Breast epithelium (tissue), 4 donors: ENCODE results near the gene SYNRG. TPM values are rescaled to one million over a fixed set of nuclear protein-coding genes. Genes with fewer than 3 reads are reported as not detected.

Experiments used
- DNase-seq, 2 donors: peaks; one replicate each; pipeline ENCODE4 v3.0.0-alpha.2; 2019; ENCODE audit warnings: low spot score in 2 of 2
- H3K27ac ChIP-seq, 2 donors: fragments of 200-600 bp; sonication (generic) in 1 of 2; one replicate each; pipeline ENCODE4 v1.5.1; 2016 to 2019; ENCODE audit warnings: mild to moderate bottlenecking in 1 of 2
- H3K27me3 ChIP-seq, 2 donors: fragments of 200-600 bp; sonication (generic) in 1 of 2; one replicate each; pipeline versions ENCODE4 v1.5.1 to v1.6.0; 2017 to 2019; ENCODE audit warnings: control low read depth in 1 of 2, mild to moderate bottlenecking in 1 of 2
- H3K36me3 ChIP-seq: fragments of 200-600 bp; one replicate; pipeline ENCODE4 v1.5.1; 2019
- H3K4me1 ChIP-seq, 2 donors: fragments of 200-600 bp; sonication (generic); one replicate each; pipeline ENCODE4 v1.5.1; 2016 to 2019; ENCODE audit warnings: control low read depth in 1 of 2
- H3K4me3 ChIP-seq, 3 donors: fragments of 200-600 bp; sonication (generic); 1 replicate in 2 of 3; 2 replicates in 1 of 3; pipeline ENCODE4 v1.5.1; 2016 to 2019; ENCODE audit warnings: mild to moderate bottlenecking in 3 of 3, moderate library complexity in 2 of 3
- H3K9me3 ChIP-seq, 2 donors: fragments of 200-600 bp; sonication (generic) in 1 of 2; one replicate each; pipeline ENCODE4 v1.5.1; 2016 to 2019; ENCODE audit warnings: control low read depth in 1 of 2
- CTCF ChIP-seq, 3 donors: fragments of 450-650 bp; IDR thresholded peaks; one replicate each; pipeline ENCODE4 v1.5.1; 2016 to 2017; ENCODE audit warnings: antibody characterized with exemption in 3 of 3, mild to moderate bottlenecking in 3 of 3, moderate library complexity in 3 of 3
- POLR2A ChIP-seq: fragments of 450-650 bp; IDR thresholded peaks from one replicate; pipeline ENCODE4 v1.6.1; 2016; ENCODE audit warnings: antibody characterized with exemption, mild to moderate bottlenecking, moderate library complexity
- POLR2AphosphoS5 ChIP-seq, 3 donors: sonication (generic); formaldehyde crosslinking; IDR thresholded peaks; one replicate each; pipeline ENCODE4 v1.6.1; 2017; ENCODE audit warnings: antibody characterized with exemption in 3 of 3
- intact Hi-C: fragments of 100-400 bp; cut with DNase I; formaldehyde crosslinking; loops from one replicate; pipeline ENCODE4 v1.15.1; 2023; ENCODE audit warnings: low total_unique reads
- total RNA-seq, 3 donors: library from RNA; depleted of rRNA; stranded (reverse); fragments of >200 nt; gene quantifications; one replicate each; pipeline ENCODE4 v1.1.0, GENCODE V29; 2016

Gene SYNRG
- total RNA-seq, 3 donors from 2014 or later, result 20.2 to 38.2 (median 34.4) TPM

- H3K4me3 ChIP-seq, result no peak overlapping the region
- intact Hi-C loops, result no loop called here
- H3K9me3 ChIP-seq, result no peaks in the 10 kb centered on the region
- no peak for DNase-seq
- H3K27me3 ChIP-seq, result no peaks in the 10 kb centered on the region
- no peak overlapping the region for H3K27ac ChIP-seq
- H3K4me1 ChIP-seq, result no peaks in the 10 kb centered on the region
- TF ChIP-seq POLR2A (no peak), POLR2AphosphoS5 (IDR thresholded peaks at IDR 0.05) (no peak), CTCF (IDR thresholded peaks at IDR 0.05) (no peak)
- peaks cover 8% of the 10 kb centered on the region for H3K36me3 ChIP-seq
Observed at GRCh38 chr17:37555386-37555785, 53.8 kb downstream of the SYNRG start.

DNA sequence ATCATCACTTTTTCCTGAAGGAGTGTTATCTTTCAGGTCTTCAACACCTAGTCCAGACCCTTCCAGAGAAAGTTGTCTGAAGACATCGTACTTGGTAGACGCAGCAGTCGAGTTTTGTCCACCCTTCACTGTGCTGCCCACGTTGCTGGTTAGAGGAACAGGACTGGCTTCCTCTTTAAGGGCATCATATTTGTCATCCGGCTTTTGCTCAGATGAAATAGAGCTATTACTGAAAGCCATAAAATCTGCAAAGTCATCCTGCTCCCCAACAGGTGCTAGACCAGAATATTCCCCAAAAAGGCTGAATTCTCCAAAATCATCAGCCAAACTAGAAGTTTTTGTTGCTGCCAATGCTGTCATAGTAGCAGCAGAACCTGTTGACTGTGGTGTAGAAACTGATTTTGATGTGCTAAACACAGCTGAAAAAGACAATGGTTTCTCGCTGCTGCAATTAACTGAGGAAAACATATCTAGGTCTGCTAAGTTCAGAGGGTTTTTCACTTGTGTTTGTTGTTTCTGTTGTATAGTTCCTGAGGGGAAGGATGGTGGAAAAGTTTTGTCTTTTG, 55.7 kb downstream of the SYNRG start:
- Histone ChIP-seq H3K4me1 (no peaks in the 10 kb centered on the region), H3K27ac (no peak overlapping the region), H3K9me3 (no peaks in the 10 kb centered on the region), H3K27me3 (no peaks in the 10 kb centered on the region), H3K4me3 (no peak overlapping the region), H3K36me3 (peaks cover 8% of the 10 kb centered on the region)
- intact Hi-C loops, result no loop called here
- no peak for TF ChIP-seq POLR2A
- TF ChIP-seq POLR2AphosphoS5 (IDR thresholded peaks at IDR 0.05), result no peak
- no peak for TF ChIP-seq CTCF (IDR thresholded peaks at IDR 0.05)
- DNase-seq, result no peak

GRCh38 chr17:37551788-37552187, 57.4 kb downstream of the SYNRG start:
- TF ChIP-seq POLR2AphosphoS5 (IDR thresholded peaks at IDR 0.05), result no peak
- TF ChIP-seq POLR2A, result no peak
- TF ChIP-seq CTCF (IDR thresholded peaks at IDR 0.05), result no peak
- no peak overlapping the region for H3K27ac ChIP-seq
- H3K27me3 ChIP-seq, result no peaks in the 10 kb centered on the region
- no peak overlapping the region for H3K4me3 ChIP-seq
- no peak for DNase-seq
- H3K9me3 ChIP-seq, result no peaks in the 10 kb centered on the region
- H3K36me3 ChIP-seq, result no peaks in the 10 kb centered on the region
- H3K4me1 ChIP-seq, result no peaks in the 10 kb centered on the region
- intact Hi-C loops, result no loop called here

DNA sequence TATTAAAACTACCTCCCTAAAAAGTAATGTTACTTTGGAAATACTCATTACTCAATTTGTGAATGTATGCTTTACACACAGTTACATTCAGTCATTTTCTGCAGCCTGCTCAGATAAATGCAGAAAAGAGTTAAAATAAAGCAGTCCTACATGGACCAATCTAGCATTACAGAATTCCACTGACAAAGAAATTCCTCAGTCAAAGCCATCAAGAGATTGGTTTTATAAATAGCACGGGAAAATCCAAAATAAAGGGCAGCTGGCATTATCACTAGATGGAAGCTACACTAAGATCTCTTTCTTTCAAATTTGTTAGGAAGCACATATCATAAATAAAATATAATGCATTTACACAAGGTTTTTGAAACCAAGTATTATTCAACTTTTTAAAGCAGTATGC, 61.2 kb downstream of the SYNRG start:
- intact Hi-C loops, result no loop called here
- H3K9me3 ChIP-seq, result no peaks in the 10 kb centered on the region
- no peaks in the 10 kb centered on the region for H3K27me3 ChIP-seq
- DNase-seq, result no peak
- no peak for TF ChIP-seq CTCF (IDR thresholded peaks at IDR 0.05)
- TF ChIP-seq POLR2A, result no peak
- no peak for TF ChIP-seq POLR2AphosphoS5 (IDR thresholded peaks at IDR 0.05)
- no peak overlapping the region for H3K27ac ChIP-seq
- H3K4me1 ChIP-seq, result no peaks in the 10 kb centered on the region
- no peak overlapping the region for H3K4me3 ChIP-seq
- H3K36me3 ChIP-seq, result no peaks in the 10 kb centered on the region

DNA sequence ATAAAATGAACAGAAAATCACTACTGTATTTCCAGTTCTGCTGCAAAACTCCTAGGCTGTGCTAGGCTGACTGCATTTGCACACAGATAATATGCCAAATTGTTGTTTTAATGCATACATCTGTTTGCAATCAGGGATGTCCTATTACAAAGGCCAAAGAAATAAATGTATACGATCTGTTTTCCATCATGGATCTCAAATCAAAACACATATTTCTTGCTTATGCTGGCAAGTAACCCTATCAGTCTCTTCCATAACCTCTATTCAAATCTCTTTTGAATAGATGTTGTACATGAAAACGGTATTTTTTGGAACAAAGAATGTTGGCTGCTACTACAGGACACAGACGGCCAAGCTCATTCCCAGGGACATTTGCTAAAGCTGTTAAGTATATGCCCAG, 62.9 kb downstream of the SYNRG start:
- Histone ChIP-seq H3K4me1 (no peaks in the 10 kb centered on the region), H3K36me3 (peaks cover 5% of the 10 kb centered on the region), H3K4me3 (no peak overlapping the region), H3K9me3 (no peaks in the 10 kb centered on the region), H3K27me3 (no peaks in the 10 kb centered on the region), H3K27ac (no peak overlapping the region)
- no peak for DNase-seq
- TF ChIP-seq POLR2AphosphoS5 (IDR thresholded peaks at IDR 0.05) (no peak), CTCF (IDR thresholded peaks at IDR 0.05) (no peak), POLR2A (no peak)
- intact Hi-C loops, result no loop called here
